HG03280 (cell line): ENCODE measurements around the gene TTYH2.
"Not testable (repeated sequence)": the region's sequence is repeated elsewhere in the genome, so short reads cannot be mapped to it uniquely, and the experiment has no call there.

ENCODE experiments used
- ATAC-seq: cut with Tn5 transposase; IDR thresholded peaks from one replicate; pipeline ENCODE4 v1.9.1; 2021; ENCODE audit warnings: mild to moderate bottlenecking, moderate library complexity; ENCODE audit not compliant: unreplicated experiment

The TTYH2 gene

GRCh38 chr17:74259667-74260524, 46.5 kb downstream of the TTYH2 start:
- ATAC-seq = no peak

GRCh38 chr17:74260525-74260850, 47.1 kb downstream of the TTYH2 start:
- ATAC-seq = no peak

DNA sequence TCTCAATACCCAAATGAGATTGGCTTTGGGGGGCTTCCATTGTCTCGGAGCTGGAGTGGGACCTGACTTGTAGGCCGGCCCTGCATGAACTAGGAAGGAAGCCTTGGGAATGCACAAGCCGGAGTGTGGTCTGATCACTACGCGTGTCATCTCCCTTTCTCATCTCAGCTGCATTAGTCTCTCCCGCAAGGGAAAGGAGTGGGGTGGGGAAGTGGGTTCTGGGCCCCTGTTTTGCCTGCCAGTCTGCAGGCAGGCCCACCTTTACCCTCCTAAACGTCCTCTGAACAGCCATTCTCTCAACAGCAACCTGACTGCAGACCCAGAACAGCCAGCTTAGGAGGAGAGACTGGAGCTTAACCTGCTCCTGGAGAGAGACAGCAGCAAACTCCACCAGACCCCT, 49.2 kb downstream of the TTYH2 start:
- ATAC-seq = no peak

- ATAC-seq = not testable (repeated sequence)
Observed at GRCh38 chr17:74267054-74267453, 53.7 kb downstream of the TTYH2 start.

- no peak for ATAC-seq
Observed at GRCh38 chr17:74267579-74267978, 54.2 kb downstream of the TTYH2 start.

DNA sequence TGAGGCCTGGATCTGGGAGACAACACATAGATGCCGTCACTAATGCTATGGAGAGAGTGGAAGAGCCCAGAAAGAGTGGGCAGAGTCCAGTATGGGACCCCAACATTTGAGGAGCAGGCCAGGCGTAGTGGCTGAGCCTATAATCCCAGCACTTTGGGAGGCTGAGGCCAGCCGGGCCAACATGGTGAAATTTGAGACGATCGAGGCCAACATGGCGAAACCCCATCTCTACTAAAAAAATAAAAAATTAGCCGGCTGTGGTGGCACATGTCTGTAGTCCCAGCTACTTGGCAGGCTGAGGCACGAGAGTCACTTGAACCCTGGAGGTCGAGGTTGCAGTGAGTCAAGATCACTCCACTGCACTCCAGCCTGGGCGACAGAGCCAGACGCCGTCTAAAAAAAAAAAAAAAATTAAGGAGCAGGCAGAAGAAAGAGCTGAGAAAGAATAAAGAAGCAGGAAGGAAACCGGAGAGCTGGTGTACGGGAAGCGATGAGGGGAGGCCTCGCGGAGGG, 54.7 kb downstream of the TTYH2 start:
- no peak for ATAC-seq

DNA sequence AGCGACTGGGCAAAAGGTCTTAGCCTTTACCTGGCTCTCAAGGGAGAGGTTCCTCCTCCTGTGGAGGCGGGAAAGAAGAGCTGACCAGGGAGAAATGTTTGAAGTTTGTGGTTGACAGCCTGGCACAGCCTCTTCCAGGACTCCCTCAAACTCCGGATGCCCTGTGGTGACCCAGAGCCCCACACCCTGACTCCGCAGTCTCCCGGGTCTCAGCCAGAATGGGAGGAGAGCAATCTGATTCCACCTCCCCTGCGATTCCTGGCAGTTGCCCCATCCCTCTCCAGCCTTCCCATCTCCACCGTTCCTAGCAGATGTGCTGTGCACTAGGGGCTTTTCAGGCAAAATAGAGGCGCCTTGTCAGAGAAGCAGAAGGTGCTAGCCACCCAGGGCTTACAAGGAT, 55.2 kb downstream of the TTYH2 start:
- no peak for ATAC-seq

DNA sequence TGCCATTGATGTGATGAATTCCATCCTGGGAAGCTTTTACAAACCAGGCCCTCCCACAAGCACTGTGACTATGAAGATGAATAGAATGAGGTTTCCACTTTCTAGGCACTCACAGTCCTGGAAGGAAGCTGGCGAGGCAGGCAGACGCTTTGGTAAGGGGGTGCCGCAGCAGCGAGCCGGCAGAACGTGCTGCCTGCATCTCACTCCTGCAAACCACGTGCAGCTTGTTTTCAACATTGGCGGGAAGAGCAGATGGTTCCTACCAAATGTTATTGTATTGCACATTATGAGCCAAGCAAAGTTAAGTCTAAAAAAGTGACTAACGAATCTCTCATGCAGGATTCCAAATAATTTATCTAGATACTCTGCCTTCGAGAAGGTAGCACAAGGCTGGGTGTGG, 57.0 kb downstream of the TTYH2 start:
- no peak for ATAC-seq

GRCh38 chr17:74271281-74271680, 57.9 kb downstream of the TTYH2 start:
- no peak for ATAC-seq

- no peak for ATAC-seq
Observed at GRCh38 chr17:74271901-74272561, 58.7 kb downstream of the TTYH2 start.

DNA sequence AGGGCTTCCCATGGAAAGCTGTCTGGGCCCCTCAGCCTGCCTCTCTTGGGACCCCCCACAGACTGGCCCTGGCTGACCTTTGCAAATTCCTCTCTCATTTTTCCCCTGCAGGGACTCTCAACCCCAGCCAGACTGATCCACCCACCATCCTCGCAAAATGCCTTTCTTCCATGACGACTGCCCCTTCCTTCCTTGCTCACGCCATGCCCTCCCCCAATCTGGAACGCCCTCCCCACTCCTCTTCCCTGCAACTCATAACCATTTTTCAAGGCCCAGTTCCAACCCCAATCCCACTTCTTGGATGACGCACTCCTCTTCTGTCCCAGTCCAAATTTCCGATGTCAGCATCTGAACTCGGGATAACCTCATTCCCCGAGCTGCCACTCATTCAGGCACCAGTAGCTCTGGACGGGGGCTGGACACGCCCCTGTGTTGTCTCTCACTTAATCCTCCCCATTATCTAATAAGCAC, 59.4 kb downstream of the TTYH2 start:
- no peak for ATAC-seq

DNA sequence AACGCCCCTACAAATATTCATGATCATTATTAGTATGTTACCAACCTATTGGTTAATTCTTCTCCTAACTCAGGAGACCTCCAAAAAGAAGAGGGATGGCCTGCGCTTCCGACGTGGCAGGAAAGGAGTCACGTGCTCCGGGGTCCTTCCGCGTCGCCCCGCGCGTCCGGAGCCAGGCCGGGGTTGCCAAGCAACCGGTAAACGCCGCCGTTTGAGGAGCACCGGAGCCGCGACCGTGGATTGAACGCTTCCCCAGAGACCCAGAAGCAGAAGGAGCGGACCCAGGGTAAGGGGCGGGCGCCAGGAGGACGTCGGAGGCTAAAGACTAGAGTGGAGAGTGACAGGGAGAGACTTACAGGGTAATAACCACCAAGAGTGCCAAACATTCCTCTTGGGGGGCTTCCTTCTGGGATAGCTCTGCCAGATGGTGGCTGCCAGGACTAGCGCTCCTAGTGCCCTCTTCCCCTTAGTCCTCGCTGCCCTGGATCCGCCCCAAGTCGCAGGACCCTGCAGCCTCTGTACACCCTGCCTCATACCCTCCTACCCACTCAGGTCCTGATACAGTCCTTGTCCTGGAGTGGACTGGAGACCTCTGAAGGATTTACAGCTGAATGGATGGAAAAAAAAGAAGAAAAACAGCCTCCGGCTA, 60.8 kb downstream of the TTYH2 start, which contains the start of gene DNAI2:
DNAI2 (plus strand) TSS at position 175 of the 649 bp plus-strand sequence. CDS start 7,584 bp downstream, outside the sequence.
- ATAC-seq = no peak

GRCh38 chr17:74274709-74275340, 61.5 kb downstream of the TTYH2 start:
- ATAC-seq = no peak

DNA sequence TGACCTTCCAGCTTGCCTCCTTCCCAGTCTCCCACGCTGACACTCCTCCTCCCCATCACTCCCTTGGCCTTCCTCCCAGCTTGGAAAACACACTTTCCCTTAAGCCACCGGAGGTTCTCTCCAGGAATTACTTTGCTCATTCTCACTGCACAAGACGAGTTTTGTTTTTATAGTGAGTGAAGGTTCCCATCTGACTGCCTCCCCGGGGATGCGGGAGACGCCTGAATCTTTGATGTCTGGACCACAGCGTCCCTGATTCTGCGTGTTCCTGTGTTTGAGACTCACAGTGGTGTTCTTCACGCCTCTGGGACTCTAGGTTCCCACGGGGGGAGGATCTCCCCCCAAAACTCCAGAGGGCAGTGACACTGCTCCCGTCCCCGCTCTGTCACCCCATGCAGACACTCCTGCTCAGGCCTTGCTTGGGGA, 62.7 kb downstream of the TTYH2 start:
- no peak for ATAC-seq

GRCh38 chr17:74276541-74277009, 63.2 kb downstream of the TTYH2 start:
- no peak for ATAC-seq

DNA sequence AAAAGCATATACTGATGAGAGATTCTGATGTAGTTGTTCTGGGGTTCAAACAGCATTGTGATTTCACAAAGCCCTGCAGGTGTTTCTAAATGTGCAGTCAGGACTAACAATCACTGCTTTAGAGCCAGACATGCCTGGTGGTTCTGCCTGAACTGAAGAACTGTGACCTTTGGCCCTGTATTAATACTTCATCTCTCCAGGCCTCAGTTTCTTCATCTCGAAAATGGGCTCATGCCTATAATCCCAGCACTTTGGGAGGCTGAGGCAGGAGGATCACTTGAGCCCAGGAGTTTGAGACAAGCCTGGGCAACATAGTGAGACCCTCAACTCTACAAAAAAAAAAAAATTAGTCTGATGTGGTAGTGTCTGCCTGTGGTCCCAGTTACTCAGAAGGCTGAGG, 64.6 kb downstream of the TTYH2 start:
- no peak for ATAC-seq

- not testable (repeated sequence) for ATAC-seq
Observed at GRCh38 chr17:74279617-74280016, 66.2 kb downstream of the TTYH2 start.

- ATAC-seq = peak; percentile 49
Observed at GRCh38 chr17:74280093-74280513, 66.7 kb downstream of the TTYH2 start.

DNA sequence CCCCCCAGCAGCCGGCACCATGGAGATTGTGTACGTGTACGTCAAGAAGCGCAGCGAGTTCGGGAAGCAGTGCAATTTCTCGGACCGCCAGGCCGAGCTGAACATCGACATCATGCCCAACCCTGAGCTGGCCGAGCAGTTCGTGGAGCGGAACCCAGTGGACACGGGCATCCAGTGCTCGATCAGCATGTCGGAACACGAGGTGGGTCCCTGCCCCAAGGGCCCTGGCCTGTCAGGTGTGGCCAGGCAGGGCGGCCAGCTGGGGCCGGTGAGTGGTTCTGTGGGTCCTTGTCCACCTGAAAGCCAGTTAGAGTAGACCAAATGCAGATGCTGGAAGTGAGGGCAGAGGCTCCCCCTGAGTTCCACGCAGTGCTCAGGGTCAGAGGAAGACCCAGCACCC, 68.4 kb downstream of the TTYH2 start:
- no peak for ATAC-seq

GRCh38 chr17:74282274-74282586, 68.9 kb downstream of the TTYH2 start:
- ATAC-seq = not testable (repeated sequence)
